HepG2 (cell line): ENCODE results near the gene CUTC.

Experiments used
- MAFK ChIP-seq, 2 experiments: IDR thresholded peaks in 1 of 2; conservative IDR thresholded peaks in 1 of 2; 2 replicates each; pipeline ENCODE4 v1.6.1; 2011; ENCODE audit warnings: improper control_type of control experiment in 2 of 2, low read length in 2 of 2
- ZNF530 ChIP-seq: sonication (generic); formaldehyde crosslinking; IDR thresholded peaks from 2 replicates; pipeline ENCODE4 v1.5.0; 2020; ENCODE audit warnings: low read depth, mild to moderate bottlenecking, missing genetic modification reagents

- TF ChIP-seq ZNF530 (CRISPR knock-in tag) (no peak), MAFK (conservative IDR thresholded peaks at IDR 0.05 in 1 of 2, IDR thresholded peaks at IDR 0.05 in 1 of 2; ENCODE audit: low read length in 2 of 2) (no peak)
Measured at GRCh38 chr10:99756159-99756558, 24.1 kb downstream of the CUTC start.
